PC-9 (cell line): ENCODE results near the gene MALAT1. TPM values are rescaled to one million over a fixed set of nuclear protein-coding genes. Genes with fewer than 3 reads are reported as not detected.

Experiments
- BruUV-seq: library from RNA; stranded (reverse); fragments of 400-500 nt; replicated peaks from 2 replicates; lab custom pipeline; 2021; lab: Mats Ljungman, UMichigan
- CTCF ChIA-PET: fragments of 300-600 bp; sonication (Branson Sonifier 250); formaldehyde crosslinking; loops from one replicate; lab custom pipeline; 2022; ENCODE audit warnings: antibody characterized with exemption; lab: Charles Lee
- POLR2A ChIA-PET: fragments of 300-600 bp; sonication (Branson Sonifier 250); formaldehyde crosslinking; loops from one replicate; lab custom pipeline; 2022; ENCODE audit warnings: antibody characterized with exemption; ENCODE audit not compliant: unreplicated experiment; lab: Charles Lee
- DNase-seq, 2 experiments: peaks; one replicate each; pipeline versions ENCODE4 v3.0.0 to v3.0.0-alpha.2; 2015 to 2022; ENCODE audit warnings: mixed read lengths in 1 of 2
- H2AFZ ChIP-seq: fragments of 200-600 bp; sonication (generic); 2 replicates; pipeline ENCODE4 v1.8.1; 2017; ENCODE audit warnings: antibody characterized with exemption
- H3F3A ChIP-seq: fragments of 200-600 bp; sonication (generic); 2 replicates; pipeline ENCODE4 v1.8.1; 2017; ENCODE audit warnings: antibody characterized with exemption, mild to moderate bottlenecking, low read depth; ENCODE audit not compliant: insufficient read depth
- H3K27ac ChIP-seq: fragments of 200-600 bp; sonication (generic); 2 replicates; pipeline ENCODE4 v1.6.1; 2016; ENCODE audit warnings: mixed run types
- H3K27me3 ChIP-seq: fragments of 200-600 bp; sonication (generic); 2 replicates; pipeline ENCODE4 v1.6.1; 2016; ENCODE audit warnings: low read depth, mixed run types; ENCODE audit not compliant: insufficient read depth
- H3K36me3 ChIP-seq: fragments of 200-600 bp; sonication (generic); 2 replicates; pipeline ENCODE4 v1.6.1; 2016; ENCODE audit warnings: low read depth, mixed run types
- H3K4me1 ChIP-seq: fragments of 200-600 bp; sonication (generic); replicated peaks from 2 replicates; pipeline ENCODE4 v1.6.1; 2016; ENCODE audit warnings: mixed run types; ENCODE audit not compliant: insufficient read depth
- H3K4me2 ChIP-seq: fragments of 200-600 bp; sonication (generic); 2 replicates; pipeline ENCODE4 v1.6.1; 2017; ENCODE audit warnings: mixed run types
- H3K4me3 ChIP-seq: fragments of 200-600 bp; sonication (generic); 2 replicates; pipeline ENCODE4 v1.6.1; 2016; ENCODE audit warnings: mixed run types
- H3K79me2 ChIP-seq: fragments of 200-600 bp; sonication (generic); 2 replicates; pipeline ENCODE4 v1.6.1; 2017; ENCODE audit warnings: low read depth, mixed run types
- H3K9me2 ChIP-seq: fragments of 200-600 bp; sonication (generic); 2 replicates; pipeline ENCODE4 v1.8.1; 2017; ENCODE audit warnings: mild to moderate bottlenecking; ENCODE audit not compliant: insufficient read depth
- H3K9me3 ChIP-seq: fragments of 200-600 bp; sonication (generic); 2 replicates; pipeline ENCODE4 v1.8.1; 2016; ENCODE audit warnings: low read depth; ENCODE audit not compliant: insufficient read depth
- H4K20me1 ChIP-seq: fragments of 200-600 bp; sonication (generic); 2 replicates; pipeline ENCODE4 v1.8.1; 2017; ENCODE audit not compliant: insufficient read depth
- CTCF ChIP-seq: fragments of 200-600 bp; sonication (generic); conservative IDR thresholded peaks from 2 replicates; pipeline ENCODE4 v1.6.1; 2017; ENCODE audit warnings: mixed run types, antibody characterized with exemption, mild to moderate bottlenecking, moderate library complexity
- EZH2 ChIP-seq: fragments of 200-600 bp; sonication (generic); IDR thresholded peaks from 2 replicates; pipeline ENCODE4 v1.8.0; 2017; ENCODE audit warnings: antibody characterized with exemption, low read depth
- intact Hi-C: fragments of 100-400 bp; cut with micrococcal nuclease; formaldehyde crosslinking; loops from one replicate; pipeline ENCODE4 v1.10.0; 2022; ENCODE audit not compliant: unreplicated experiment
- total RNA-seq: library from RNA; stranded (reverse); gene quantifications from 2 replicates; pipeline ENCODE4 v1.2.3, GENCODE V29; 2021

Gene MALAT1
- total RNA-seq, 1 experiment from 2014 or later = 6,494 TPM

DNA sequence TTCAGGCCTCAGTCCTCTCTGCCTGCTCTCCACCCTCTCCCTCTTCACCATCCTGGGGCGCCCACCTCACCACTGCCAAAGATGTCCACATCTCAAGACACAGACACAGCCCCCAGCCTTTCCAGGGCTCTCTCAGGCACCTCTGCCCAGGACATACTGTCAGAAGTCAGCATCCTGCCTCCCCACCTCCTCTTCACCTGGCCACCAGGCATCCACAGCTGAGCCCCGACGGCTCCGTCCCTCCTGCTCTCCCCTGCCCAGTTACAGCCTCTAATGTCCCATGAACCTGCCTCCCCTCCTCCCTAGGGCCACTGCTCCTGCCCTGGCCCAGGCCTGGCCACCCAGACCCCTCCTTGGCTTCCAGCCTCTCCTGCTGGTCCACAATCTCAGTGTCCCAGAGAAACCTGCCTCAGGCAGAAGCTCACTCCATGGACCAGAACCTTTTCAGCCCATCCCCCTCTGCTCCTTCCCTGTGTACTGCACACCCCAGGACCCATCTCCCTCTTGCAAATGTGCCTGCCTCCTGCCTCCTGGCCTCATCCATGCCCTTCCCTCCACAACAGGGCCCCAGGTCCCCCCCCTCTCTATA lies 56.1 kb downstream of the MALAT1 start:
- ChIA-PET POLR2A (interaction anchor here (0.6 to 0.8 kb wide), 2 partner anchors 40 to 78 kb away, joined by 5 to 9 read pairs; no protein-coding TSS in a partner anchor), CTCF (interaction anchor here (1.4 kb wide), 1 partner anchor 14 kb away, joined by 7 read pairs; no protein-coding TSS in a partner anchor)
- no peak overlapping the region for H2AFZ ChIP-seq
- no peak for TF ChIP-seq EZH2
- TF ChIP-seq CTCF = no peak
- BruUV-seq = no TSS peak
- no peaks in the 10 kb centered on the region for H3K27me3 ChIP-seq
- H3K27ac ChIP-seq = peak overlapping the region; percentile 63
- peaks cover 24% of the 10 kb centered on the region for H3K36me3 ChIP-seq
- peak overlapping the region; percentile 86 for H3K4me2 ChIP-seq
- H3K4me3 ChIP-seq = peak overlapping the region; percentile 60; the same call in 1 of the 2 replicates
- peaks cover 11% of the 10 kb centered on the region for H4K20me1 ChIP-seq
- DNase-seq = no peak
- intact Hi-C loops = loop anchor here (1.0 to 5.0 kb wide), 5 partner anchors 14 to 457 kb away; partner anchors contain the start of genes C11orf68, CST6, DRAP1 and NEAT1
- no peaks in the 10 kb centered on the region for H3K9me3 ChIP-seq
- H3K79me2 ChIP-seq = peaks cover 56% of the 10 kb centered on the region
- peaks cover 69% of the 10 kb centered on the region for H3F3A ChIP-seq
- no peaks in the 10 kb centered on the region for H3K9me2 ChIP-seq
- peaks cover 57% of the 10 kb centered on the region for H3K4me1 ChIP-seq

DNA sequence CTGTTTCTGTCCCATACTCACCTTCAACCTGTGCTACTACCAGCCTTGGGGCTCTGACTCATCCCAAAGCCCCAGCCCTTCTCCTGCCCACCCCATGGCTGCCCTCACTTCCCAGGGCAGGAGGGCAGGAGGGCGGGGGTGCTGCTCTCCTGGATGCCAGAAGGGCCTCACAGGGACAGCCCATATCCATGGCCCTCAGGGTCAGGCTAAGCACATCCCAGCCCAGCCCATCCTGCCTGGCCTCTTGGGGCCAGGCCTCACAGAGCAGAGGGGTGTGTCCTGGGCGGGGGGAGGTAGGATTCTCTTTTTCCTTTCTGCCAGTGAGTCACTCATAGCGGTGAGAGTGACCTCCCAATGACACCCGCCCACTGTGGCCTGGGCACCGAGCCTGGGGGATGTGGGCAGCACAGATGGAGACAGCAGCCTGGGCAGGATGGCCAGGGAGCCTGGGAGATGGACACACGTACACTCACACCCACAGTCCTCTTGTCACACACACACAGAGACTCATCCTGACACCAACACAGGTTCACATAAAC lies 56.9 kb downstream of the MALAT1 start:
- Histone ChIP-seq H3K4me2 (peak overlapping the region; percentile 86), H2AFZ (no peak overlapping the region), H3F3A (peaks cover 73% of the 10 kb centered on the region), H4K20me1 (peaks cover 9% of the 10 kb centered on the region), H3K36me3 (peaks cover 20% of the 10 kb centered on the region), H3K27ac (peak overlapping the region; percentile 63), H3K27me3 (no peaks in the 10 kb centered on the region), H3K79me2 (peaks cover 56% of the 10 kb centered on the region), H3K9me3 (no peaks in the 10 kb centered on the region), H3K4me3 (peak overlapping the region; percentile 77), H3K9me2 (no peaks in the 10 kb centered on the region), H3K4me1 (peaks cover 65% of the 10 kb centered on the region)
- TF ChIP-seq EZH2 (no peak), CTCF (no peak)
- ChIA-PET CTCF (interaction anchor here (1.4 kb wide), 1 partner anchor 14 kb away, joined by 7 read pairs; no protein-coding TSS in a partner anchor), POLR2A (interaction anchor here (0.8 kb wide), 1 partner anchor 79 kb away, joined by 9 read pairs; no protein-coding TSS in a partner anchor)
- BruUV-seq = no TSS peak
- intact Hi-C loops = loop anchor here (1.0 to 5.0 kb wide), 5 partner anchors 14 to 457 kb away; partner anchors contain the start of genes C11orf68, CST6, DRAP1 and NEAT1
- peak; percentile 98 to 99 for DNase-seq

Other genes starting within 250 kb of the MALAT1 start
- 37.1 and 39.3 TPM in 2 replicates for gene POLA2, start 237.1 kb upstream of the MALAT1 start, total RNA-seq
- 17.8 and 20.8 TPM in 2 replicates for gene CDC42EP2, start 184.2 kb upstream of the MALAT1 start, total RNA-seq
- gene DPF2, start 165.2 kb upstream of the MALAT1 start, total RNA-seq = 75.6 and 80.6 TPM in 2 replicates
- 1.7 and 1.8 TPM in 2 replicates for gene TIGD3, start 144.3 kb upstream of the MALAT1 start, total RNA-seq
- gene SLC25A45, start 116.4 kb upstream of the MALAT1 start, total RNA-seq = 9.5 and 9.8 TPM in 2 replicates
- 32.4 and 48.9 TPM in 2 replicates for gene FRMD8, start 112.4 kb upstream of the MALAT1 start, total RNA-seq
- 825 and 938 TPM in 2 replicates for gene NEAT1, start 76.2 kb upstream of the MALAT1 start, total RNA-seq
- 106 and 135 TPM in 2 replicates for gene SCYL1, start 26.0 kb downstream of the MALAT1 start, total RNA-seq
- gene LTBP3, start 59.3 kb downstream of the MALAT1 start, total RNA-seq = 455 and 553 TPM in 2 replicates
- 51.4 and 53.5 TPM in 2 replicates for gene ZNRD2, start 71.4 kb downstream of the MALAT1 start, total RNA-seq
- gene FAM89B, start 73.5 kb downstream of the MALAT1 start, total RNA-seq = 51.7 and 53.3 TPM in 2 replicates
- 123 and 170 TPM in 2 replicates for gene EHBP1L1, start 77.0 kb downstream of the MALAT1 start, total RNA-seq
- 2.1 TPM in 1 of 2 replicates, not detected in the other for gene KCNK7, start 96.8 kb downstream of the MALAT1 start, total RNA-seq
- 87.2 and 90.3 TPM in 2 replicates for gene MAP3K11, start 115.2 kb downstream of the MALAT1 start, total RNA-seq
- gene PCNX3, start 116.7 kb downstream of the MALAT1 start, total RNA-seq = 76.9 and 85.9 TPM in 2 replicates
- 65.6 and 81.3 TPM in 2 replicates for gene SIPA1, start 139.1 kb downstream of the MALAT1 start, total RNA-seq
- 59.5 and 86.8 TPM in 2 replicates for gene RELA, start 163.9 kb downstream of the MALAT1 start, total RNA-seq
- 49.6 and 57.1 TPM in 2 replicates for gene KAT5, start 213.2 kb downstream of the MALAT1 start, total RNA-seq
- 31.8 and 42.4 TPM in 2 replicates for gene RNASEH2C, start 221.8 kb downstream of the MALAT1 start, total RNA-seq